Measurements from ENCODE around the gene CGGBP1.
A peak's percentile ranks its signal among the peaks of the same experiment; 100 is the strongest.

Gene CGGBP1

GRCh38 chr3:88058581-88059379, at the start of gene CGGBP1, which contains the start of gene ZNF654:
Gene CGGBP1, minus strand, starts transcription at chr3:88059005. Its CDS starts 3,029 bp downstream, at chr3:88055976.
Gene ZNF654, plus strand, starts transcription at chr3:88059255. Its CDS starts 65 bp downstream, at chr3:88059320.
- peak; percentile 99 for DNase-seq (ENCODE audit: low read depth, low spot score)

GRCh38 chr3:88105325-88105724, 46.5 kb upstream of the CGGBP1 start:
- DNase-seq (ENCODE audit: low read depth, low spot score) = no peak

GRCh38 chr3:88101142-88101541, 42.3 kb upstream of the CGGBP1 start:
- DNase-seq (ENCODE audit: low read depth, low spot score) = no peak

- no peak for DNase-seq (ENCODE audit: low read depth, low spot score)
Observed at GRCh38 chr3:88093266-88093665, 34.5 kb upstream of the CGGBP1 start.

- DNase-seq (ENCODE audit: low read depth, low spot score) = no peak
Observed at GRCh38 chr3:88092270-88092669, 33.5 kb upstream of the CGGBP1 start.

- no peak for DNase-seq (ENCODE audit: low read depth, low spot score)
Observed at GRCh38 chr3:88090681-88091080, 31.9 kb upstream of the CGGBP1 start.

- no peak for DNase-seq (ENCODE audit: low read depth, low spot score)
Observed at GRCh38 chr3:88084097-88084501, 25.3 kb upstream of the CGGBP1 start.

GRCh38 chr3:88082854-88083253, 24.0 kb upstream of the CGGBP1 start:
- DNase-seq (ENCODE audit: low read depth, low spot score) = no peak

- DNase-seq (ENCODE audit: low read depth, low spot score) = no peak
Observed at GRCh38 chr3:88078932-88079331, 20.1 kb upstream of the CGGBP1 start.

- no peak for DNase-seq (ENCODE audit: low read depth, low spot score)
Observed at GRCh38 chr3:88076712-88077111, 17.9 kb upstream of the CGGBP1 start.

- no peak for DNase-seq (ENCODE audit: low read depth, low spot score)
Observed at GRCh38 chr3:88075497-88075896, 16.7 kb upstream of the CGGBP1 start.

GRCh38 chr3:88075072-88075471, 16.3 kb upstream of the CGGBP1 start:
- no peak for DNase-seq (ENCODE audit: low read depth, low spot score)

GRCh38 chr3:88061746-88062145, 2.9 kb upstream of the CGGBP1 start:
- no peak for DNase-seq (ENCODE audit: low read depth, low spot score)

- no peak for DNase-seq (ENCODE audit: low read depth, low spot score)
Observed at GRCh38 chr3:88059380-88060170, 770 bp upstream of the CGGBP1 start.

- DNase-seq (ENCODE audit: low read depth, low spot score) = no peak
Observed at GRCh38 chr3:88058306-88058580, 562 bp downstream of the CGGBP1 start.

GRCh38 chr3:88057630-88058305, 1.0 kb downstream of the CGGBP1 start:
- no peak for DNase-seq (ENCODE audit: low read depth, low spot score)

- no peak for DNase-seq (ENCODE audit: low read depth, low spot score)
Observed at GRCh38 chr3:88046766-88047165, 12.0 kb downstream of the CGGBP1 start.

- DNase-seq (ENCODE audit: low read depth, low spot score) = no peak
Observed at GRCh38 chr3:88044411-88044810, 14.4 kb downstream of the CGGBP1 start.

- no peak for DNase-seq (ENCODE audit: low read depth, low spot score)
Observed at GRCh38 chr3:88041005-88041404, 17.8 kb downstream of the CGGBP1 start.

- no peak for DNase-seq (ENCODE audit: low read depth, low spot score)
Observed at GRCh38 chr3:88040529-88040928, 18.3 kb downstream of the CGGBP1 start.

GRCh38 chr3:88038566-88038965, 20.2 kb downstream of the CGGBP1 start:
- no peak for DNase-seq (ENCODE audit: low read depth, low spot score)

GRCh38 chr3:88036221-88036620, 22.6 kb downstream of the CGGBP1 start:
- no peak for DNase-seq (ENCODE audit: low read depth, low spot score)
